Neuron (in vitro differentiated cells): ENCODE results near the gene SPDYE3.
"Not testable (repeated sequence)": the region's sequence is repeated elsewhere in the genome, so short reads cannot be mapped to it uniquely, and the experiment has no call there.

Experiments
- H2AFZ ChIP-seq: one replicate; pipeline ENCODE4 v1.6.1; 2013; ENCODE audit warnings: low read depth, mild to moderate bottlenecking, inconsistent platforms, low read length, moderate library complexity
- H3K27me3 ChIP-seq: one replicate; pipeline ENCODE4 v1.6.1; 2013; ENCODE audit warnings: low read length; ENCODE audit not compliant: insufficient read depth
- H3K36me3 ChIP-seq: one replicate; pipeline ENCODE4 v1.6.1; 2013; ENCODE audit warnings: low read length; ENCODE audit not compliant: insufficient read depth
- H3K4me1 ChIP-seq: one replicate; pipeline ENCODE4 v1.6.1; 2013; ENCODE audit warnings: low read length; ENCODE audit not compliant: insufficient read depth
- H3K4me3 ChIP-seq: 2 replicates; pipeline ENCODE4 v1.5.1; 2013; ENCODE audit warnings: mild to moderate bottlenecking, low read length, moderate library complexity
- H3K9me3 ChIP-seq: one replicate; pipeline ENCODE4 v1.6.1; 2013; ENCODE audit warnings: low read length

The SPDYE3 gene

DNA sequence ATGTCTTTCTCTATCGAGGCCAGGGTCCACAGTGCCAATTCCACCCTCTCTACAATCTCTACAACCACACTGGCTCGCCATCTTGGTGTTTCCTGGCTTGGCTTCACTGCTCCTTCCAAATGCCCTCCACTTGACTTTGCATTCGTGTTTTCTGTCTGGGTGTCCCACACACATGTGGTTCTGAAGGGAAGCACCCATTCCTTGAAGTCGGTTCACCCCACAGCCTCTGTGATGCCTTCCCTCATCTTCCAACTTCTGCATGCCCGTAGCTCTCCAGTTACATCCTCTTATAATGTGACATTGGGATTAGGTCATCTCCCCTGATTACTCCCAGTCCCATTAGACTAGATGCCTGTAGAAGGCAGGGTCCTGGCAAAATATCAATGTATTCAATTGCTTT is 10.8 kb downstream of the SPDYE3 start:
- H3K27me3 ChIP-seq, H3K36me3 ChIP-seq, H3K4me3 ChIP-seq, H3K4me1 ChIP-seq, H2AFZ ChIP-seq, H3K9me3 ChIP-seq: not testable (repeated sequence)

DNA sequence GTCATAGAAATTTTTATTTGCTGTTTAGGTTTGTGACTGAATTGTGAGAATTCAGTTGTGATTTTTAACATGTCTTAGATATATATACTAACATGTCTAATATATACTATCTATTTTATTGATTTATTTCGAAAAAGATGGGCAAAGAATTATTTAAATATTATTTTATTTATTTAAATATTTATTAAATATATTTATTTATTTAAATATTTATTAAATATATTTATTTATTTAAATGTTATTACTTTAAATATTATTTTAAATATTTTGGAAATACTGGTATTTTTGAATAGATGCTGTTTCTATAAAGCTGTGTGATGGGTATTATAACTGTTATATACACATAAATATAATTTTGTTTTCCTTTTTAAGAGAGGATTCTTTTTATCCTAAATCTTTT is 14.1 kb downstream of the SPDYE3 start:
- H2AFZ ChIP-seq, H3K27me3 ChIP-seq, H3K4me1 ChIP-seq, H3K4me3 ChIP-seq, H3K9me3 ChIP-seq: not testable (repeated sequence)
- peaks cover 13% of the 10 kb centered on the region for H3K36me3 ChIP-seq

GRCh38 chr7:100324194-100324593 is 16.7 kb downstream of the SPDYE3 start:
- not testable (repeated sequence) for H2AFZ ChIP-seq, H3K9me3 ChIP-seq, H3K4me1 ChIP-seq, H3K27me3 ChIP-seq, H3K4me3 ChIP-seq
- H3K36me3 ChIP-seq: peaks cover 21% of the 10 kb centered on the region

GRCh38 chr7:100325671-100326070 is 18.2 kb downstream of the SPDYE3 start:
- H3K4me1 ChIP-seq, H3K27me3 ChIP-seq, H3K9me3 ChIP-seq: not testable (repeated sequence)

GRCh38 chr7:100326914-100327313 is 19.4 kb downstream of the SPDYE3 start:
- not testable (repeated sequence) for H3K27me3 ChIP-seq, H3K4me3 ChIP-seq, H2AFZ ChIP-seq, H3K4me1 ChIP-seq, H3K9me3 ChIP-seq
- peaks cover 16% of the 10 kb centered on the region for H3K36me3 ChIP-seq

More at GRCh38 chr7:100325671-100326070, 18.2 kb downstream of the SPDYE3 start:
- H3K36me3 ChIP-seq: peaks cover 16% of the 10 kb centered on the region
- H2AFZ ChIP-seq, H3K4me3 ChIP-seq: not testable (repeated sequence)

- H3K4me1 ChIP-seq, H3K27me3 ChIP-seq: not testable (repeated sequence)
Observed at GRCh38 chr7:100335566-100336466, 28.3 kb downstream of the SPDYE3 start.

GRCh38 chr7:100338083-100338696 is 30.7 kb downstream of the SPDYE3 start:
- not testable (repeated sequence) for H2AFZ ChIP-seq, H3K27me3 ChIP-seq, H3K9me3 ChIP-seq, H3K4me1 ChIP-seq, H3K4me3 ChIP-seq
- peaks cover 24% of the 10 kb centered on the region for H3K36me3 ChIP-seq

More at GRCh38 chr7:100335566-100336466, 28.3 kb downstream of the SPDYE3 start:
- H3K36me3 ChIP-seq, H3K9me3 ChIP-seq: not testable (repeated sequence)
- H3K4me3 ChIP-seq: peak overlapping the region; percentile 91
- H2AFZ ChIP-seq: peak overlapping the region; percentile 55

- not testable (repeated sequence) for H3K4me1 ChIP-seq, H3K27me3 ChIP-seq, H3K9me3 ChIP-seq, H3K4me3 ChIP-seq, H2AFZ ChIP-seq
- H3K36me3 ChIP-seq: peaks cover 30% of the 10 kb centered on the region
Observed at GRCh38 chr7:100341286-100341685, 33.8 kb downstream of the SPDYE3 start.

GRCh38 chr7:100342765-100343164 is 35.3 kb downstream of the SPDYE3 start:
- H3K36me3 ChIP-seq: peaks cover 41% of the 10 kb centered on the region
- H2AFZ ChIP-seq: no peak overlapping the region
- H3K9me3 ChIP-seq: no peaks in the 10 kb centered on the region
- no peak overlapping the region for H3K4me3 ChIP-seq
- H3K4me1 ChIP-seq: peaks cover 10% of the 10 kb centered on the region
- no peaks in the 10 kb centered on the region for H3K27me3 ChIP-seq

- H3K36me3 ChIP-seq: peaks cover 48% of the 10 kb centered on the region
- not testable (repeated sequence) for H3K4me1 ChIP-seq
Observed at GRCh38 chr7:100344124-100344559, 36.6 kb downstream of the SPDYE3 start.

DNA sequence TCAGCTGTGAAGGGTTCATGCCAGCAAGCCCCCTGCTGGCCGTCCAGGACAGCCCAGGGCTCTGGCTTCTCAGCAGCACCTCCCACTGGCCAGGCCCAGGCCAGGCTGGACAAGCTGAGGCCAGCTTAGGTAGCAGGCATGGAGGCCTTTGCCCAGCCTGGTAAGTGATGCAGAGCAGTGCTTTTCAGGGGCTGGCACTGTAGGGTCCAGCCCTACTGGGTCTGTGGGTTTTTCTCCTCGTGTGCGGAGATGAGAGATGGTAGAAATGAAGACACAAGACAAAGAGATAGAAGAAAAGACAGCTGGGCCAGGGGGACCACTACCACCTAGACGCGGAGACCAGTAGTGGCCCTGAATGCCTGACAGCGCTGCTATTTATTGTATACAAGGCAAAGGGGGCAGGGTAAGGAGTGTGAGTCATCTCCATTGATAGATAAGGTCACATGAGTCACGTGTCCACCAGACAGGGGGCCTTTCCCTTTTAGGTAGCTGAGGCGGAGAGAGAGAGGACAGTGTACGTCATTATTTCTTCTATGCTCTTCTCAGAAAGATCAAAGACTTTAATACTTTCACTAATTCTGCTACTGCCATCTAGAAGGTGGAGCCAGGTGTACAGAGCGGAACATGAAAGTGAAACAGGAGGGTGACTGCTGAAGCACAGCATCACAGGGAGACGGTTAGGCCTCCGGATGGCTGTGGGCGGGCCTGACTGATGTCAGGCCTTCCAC is 37.2 kb downstream of the SPDYE3 start:
- H2AFZ ChIP-seq, H3K4me3 ChIP-seq, H3K27me3 ChIP-seq, H3K9me3 ChIP-seq, H3K4me1 ChIP-seq: not testable (repeated sequence)
- peaks cover 52% of the 10 kb centered on the region for H3K36me3 ChIP-seq

More at GRCh38 chr7:100344124-100344559, 36.6 kb downstream of the SPDYE3 start:
- not testable (repeated sequence) for H2AFZ ChIP-seq, H3K9me3 ChIP-seq, H3K27me3 ChIP-seq, H3K4me3 ChIP-seq

- H2AFZ ChIP-seq, H3K4me3 ChIP-seq, H3K9me3 ChIP-seq, H3K4me1 ChIP-seq, H3K27me3 ChIP-seq: not testable (repeated sequence)
- peaks cover 57% of the 10 kb centered on the region for H3K36me3 ChIP-seq
Observed at GRCh38 chr7:100345288-100345672, 37.8 kb downstream of the SPDYE3 start.

DNA sequence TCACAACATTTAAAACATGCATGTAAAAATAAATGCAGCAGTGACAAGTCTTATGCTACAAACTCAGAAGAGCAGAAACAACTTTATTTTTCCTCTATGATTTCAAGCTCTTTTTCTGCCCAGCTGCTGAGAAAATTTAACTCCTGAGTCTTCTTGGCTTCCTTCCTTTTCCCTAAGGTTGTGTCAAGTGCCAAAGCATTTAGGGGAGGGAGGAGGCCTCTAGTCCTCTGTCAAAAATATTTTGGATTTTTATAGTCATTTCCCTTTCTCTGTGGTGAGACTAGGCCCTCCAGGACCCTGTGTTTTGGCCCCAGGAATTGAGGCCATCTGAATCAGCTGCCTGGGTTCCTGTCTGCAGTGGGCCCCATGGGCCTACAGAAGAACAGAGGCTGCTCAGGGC is 39.4 kb downstream of the SPDYE3 start:
- Histone ChIP-seq H3K27me3 (no peaks in the 10 kb centered on the region), H2AFZ (no peak overlapping the region), H3K36me3 (peaks cover 60% of the 10 kb centered on the region), H3K9me3 (no peaks in the 10 kb centered on the region), H3K4me3 (no peak overlapping the region), H3K4me1 (peaks cover 10% of the 10 kb centered on the region)
